GM19025 (cell line): ENCODE data around the gene NCKAP5.

ENCODE experiments used
- ATAC-seq: cut with Tn5 transposase; IDR thresholded peaks from one replicate; pipeline ENCODE4 v1.9.1; 2021; ENCODE audit warnings: mild to moderate bottlenecking, low read depth, moderate library complexity; ENCODE audit not compliant: unreplicated experiment

Gene NCKAP5

GRCh38 chr2:132804051-132804450 lies 764.2 kb downstream of the NCKAP5 start:
- no peak for ATAC-seq

GRCh38 chr2:132798341-132798740 lies 769.9 kb downstream of the NCKAP5 start:
- no peak for ATAC-seq

- no peak for ATAC-seq
Observed at GRCh38 chr2:132797556-132797955, 770.7 kb downstream of the NCKAP5 start.

- ATAC-seq = no peak
Observed at GRCh38 chr2:132797071-132797470, 771.2 kb downstream of the NCKAP5 start.

GRCh38 chr2:132795220-132795619 lies 773.0 kb downstream of the NCKAP5 start:
- no peak for ATAC-seq

GRCh38 chr2:132793532-132793931 lies 774.7 kb downstream of the NCKAP5 start:
- no peak for ATAC-seq

GRCh38 chr2:132790207-132790785 lies 778.0 kb downstream of the NCKAP5 start:
- ATAC-seq = no peak

- no peak for ATAC-seq
Observed at GRCh38 chr2:132789066-132789465, 779.2 kb downstream of the NCKAP5 start.

GRCh38 chr2:132788310-132788838 lies 779.9 kb downstream of the NCKAP5 start:
- ATAC-seq = no peak

- ATAC-seq = no peak
Observed at GRCh38 chr2:132783883-132784282, 784.4 kb downstream of the NCKAP5 start.

- ATAC-seq = no peak
Observed at GRCh38 chr2:132782176-132782783, 786.0 kb downstream of the NCKAP5 start.

GRCh38 chr2:132780651-132781050 lies 787.6 kb downstream of the NCKAP5 start:
- ATAC-seq = no peak

- no peak for ATAC-seq
Observed at GRCh38 chr2:132779206-132779721, 789.0 kb downstream of the NCKAP5 start.

- no peak for ATAC-seq
Observed at GRCh38 chr2:132776287-132776686, 792.0 kb downstream of the NCKAP5 start.

GRCh38 chr2:132774189-132774588 lies 794.1 kb downstream of the NCKAP5 start:
- no peak for ATAC-seq

GRCh38 chr2:132773331-132773730 lies 794.9 kb downstream of the NCKAP5 start:
- no peak for ATAC-seq

- ATAC-seq = no peak
Observed at GRCh38 chr2:132772340-132772739, 795.9 kb downstream of the NCKAP5 start.

- ATAC-seq = no peak
Observed at GRCh38 chr2:132766573-132766972, 801.7 kb downstream of the NCKAP5 start.

GRCh38 chr2:132761437-132761836 lies 806.8 kb downstream of the NCKAP5 start:
- ATAC-seq = no peak

GRCh38 chr2:132760971-132761370 lies 807.3 kb downstream of the NCKAP5 start:
- ATAC-seq = no peak

GRCh38 chr2:132760405-132760804 lies 807.9 kb downstream of the NCKAP5 start:
- ATAC-seq = no peak

GRCh38 chr2:132758995-132759394 lies 809.3 kb downstream of the NCKAP5 start:
- ATAC-seq = no peak
